ENCODE measurements around the gene UHRF2.
A peak's percentile ranks its signal among the peaks of the same experiment; 100 is the strongest.

DNA sequence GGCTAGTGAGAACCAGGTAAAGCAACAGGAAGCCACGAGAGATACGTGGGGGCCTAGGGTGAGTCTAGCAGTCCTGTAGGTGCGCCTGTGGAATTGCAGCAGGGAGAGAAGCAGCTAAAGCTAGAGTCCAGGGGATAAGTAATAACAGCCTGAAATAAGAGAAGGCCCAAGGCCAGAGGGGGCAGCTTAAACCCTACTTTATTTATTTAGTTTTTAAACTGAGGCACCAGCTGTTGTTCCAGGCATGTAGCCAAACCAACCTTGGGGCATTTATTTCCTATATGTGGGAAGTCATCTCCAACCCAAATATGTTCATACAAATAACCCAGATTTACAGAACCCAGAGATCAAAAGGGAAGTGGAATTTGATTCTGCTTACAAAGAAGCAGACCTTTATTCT lies 139.0 kb downstream of the UHRF2 start:
- TF ChIP-seq, protein P1, sequence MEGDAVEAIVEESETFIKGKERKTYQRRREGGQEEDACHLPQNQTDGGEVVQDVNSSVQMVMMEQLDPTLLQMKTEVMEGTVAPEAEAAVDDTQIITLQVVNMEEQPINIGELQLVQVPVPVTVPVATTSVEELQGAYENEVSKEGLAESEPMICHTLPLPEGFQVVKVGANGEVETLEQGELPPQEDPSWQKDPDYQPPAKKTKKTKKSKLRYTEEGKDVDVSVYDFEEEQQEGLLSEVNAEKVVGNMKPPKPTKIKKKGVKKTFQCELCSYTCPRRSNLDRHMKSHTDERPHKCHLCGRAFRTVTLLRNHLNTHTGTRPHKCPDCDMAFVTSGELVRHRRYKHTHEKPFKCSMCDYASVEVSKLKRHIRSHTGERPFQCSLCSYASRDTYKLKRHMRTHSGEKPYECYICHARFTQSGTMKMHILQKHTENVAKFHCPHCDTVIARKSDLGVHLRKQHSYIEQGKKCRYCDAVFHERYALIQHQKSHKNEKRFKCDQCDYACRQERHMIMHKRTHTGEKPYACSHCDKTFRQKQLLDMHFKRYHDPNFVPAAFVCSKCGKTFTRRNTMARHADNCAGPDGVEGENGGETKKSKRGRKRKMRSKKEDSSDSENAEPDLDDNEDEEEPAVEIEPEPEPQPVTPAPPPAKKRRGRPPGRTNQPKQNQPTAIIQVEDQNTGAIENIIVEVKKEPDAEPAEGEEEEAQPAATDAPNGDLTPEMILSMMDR (IDR thresholded peaks at IDR 0.05): peak; percentile 28; the same call in 1 of the 2 replicates
- TF ChIP-seq, protein P2, sequence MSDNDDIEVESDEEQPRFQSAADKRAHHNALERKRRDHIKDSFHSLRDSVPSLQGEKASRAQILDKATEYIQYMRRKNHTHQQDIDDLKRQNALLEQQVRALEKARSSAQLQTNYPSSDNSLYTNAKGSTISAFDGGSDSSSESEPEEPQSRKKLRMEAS (IDR thresholded peaks at IDR 0.05; ENCODE audit: low read depth): no peak
- TF ChIP-seq POLR2AphosphoS5 (IDR thresholded peaks at IDR 0.05; ENCODE audit: low read depth, low read length): no peak
- no peak for TF ChIP-seq CHD2 (IDR thresholded peaks at IDR 0.05; ENCODE audit: low read length, partially characterized antibody)
- TF ChIP-seq, protein P3, sequence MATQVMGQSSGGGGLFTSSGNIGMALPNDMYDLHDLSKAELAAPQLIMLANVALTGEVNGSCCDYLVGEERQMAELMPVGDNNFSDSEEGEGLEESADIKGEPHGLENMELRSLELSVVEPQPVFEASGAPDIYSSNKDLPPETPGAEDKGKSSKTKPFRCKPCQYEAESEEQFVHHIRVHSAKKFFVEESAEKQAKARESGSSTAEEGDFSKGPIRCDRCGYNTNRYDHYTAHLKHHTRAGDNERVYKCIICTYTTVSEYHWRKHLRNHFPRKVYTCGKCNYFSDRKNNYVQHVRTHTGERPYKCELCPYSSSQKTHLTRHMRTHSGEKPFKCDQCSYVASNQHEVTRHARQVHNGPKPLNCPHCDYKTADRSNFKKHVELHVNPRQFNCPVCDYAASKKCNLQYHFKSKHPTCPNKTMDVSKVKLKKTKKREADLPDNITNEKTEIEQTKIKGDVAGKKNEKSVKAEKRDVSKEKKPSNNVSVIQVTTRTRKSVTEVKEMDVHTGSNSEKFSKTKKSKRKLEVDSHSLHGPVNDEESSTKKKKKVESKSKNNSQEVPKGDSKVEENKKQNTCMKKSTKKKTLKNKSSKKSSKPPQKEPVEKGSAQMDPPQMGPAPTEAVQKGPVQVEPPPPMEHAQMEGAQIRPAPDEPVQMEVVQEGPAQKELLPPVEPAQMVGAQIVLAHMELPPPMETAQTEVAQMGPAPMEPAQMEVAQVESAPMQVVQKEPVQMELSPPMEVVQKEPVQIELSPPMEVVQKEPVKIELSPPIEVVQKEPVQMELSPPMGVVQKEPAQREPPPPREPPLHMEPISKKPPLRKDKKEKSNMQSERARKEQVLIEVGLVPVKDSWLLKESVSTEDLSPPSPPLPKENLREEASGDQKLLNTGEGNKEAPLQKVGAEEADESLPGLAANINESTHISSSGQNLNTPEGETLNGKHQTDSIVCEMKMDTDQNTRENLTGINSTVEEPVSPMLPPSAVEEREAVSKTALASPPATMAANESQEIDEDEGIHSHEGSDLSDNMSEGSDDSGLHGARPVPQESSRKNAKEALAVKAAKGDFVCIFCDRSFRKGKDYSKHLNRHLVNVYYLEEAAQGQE (IDR thresholded peaks at IDR 0.05; ENCODE audit: low read depth, low read length): no peak
- no peak for TF ChIP-seq GABPA (IDR thresholded peaks at IDR 0.05; ENCODE audit: low read depth)
- no peak for TF ChIP-seq TAF1 (IDR thresholded peaks at IDR 0.05; ENCODE audit: borderline replicate concordance, low read depth, low read length)
- TF ChIP-seq, protein P4, sequence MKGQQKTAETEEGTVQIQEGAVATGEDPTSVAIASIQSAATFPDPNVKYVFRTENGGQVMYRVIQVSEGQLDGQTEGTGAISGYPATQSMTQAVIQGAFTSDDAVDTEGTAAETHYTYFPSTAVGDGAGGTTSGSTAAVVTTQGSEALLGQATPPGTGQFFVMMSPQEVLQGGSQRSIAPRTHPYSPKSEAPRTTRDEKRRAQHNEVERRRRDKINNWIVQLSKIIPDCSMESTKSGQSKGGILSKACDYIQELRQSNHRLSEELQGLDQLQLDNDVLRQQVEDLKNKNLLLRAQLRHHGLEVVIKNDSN (IDR thresholded peaks at IDR 0.05; ENCODE audit: borderline replicate concordance, low read depth): no peak
- TF ChIP-seq EP300 (IDR thresholded peaks at IDR 0.05; ENCODE audit: borderline replicate concordance in 1 of 2, low read depth in 1 of 2, low read length in 1 of 2): 0 out of 4 replicates have a peak, but pooled peaks of 1 of the 2 experiments have one; percentile 21
- TF ChIP-seq ELF1 (IDR thresholded peaks at IDR 0.05): no peak
- TF ChIP-seq RAD21 (IDR thresholded peaks at IDR 0.05; ENCODE audit: low read length): no peak
- TF ChIP-seq JUND (IDR thresholded peaks at IDR 0.05): no peak
- TF ChIP-seq, protein P5, sequence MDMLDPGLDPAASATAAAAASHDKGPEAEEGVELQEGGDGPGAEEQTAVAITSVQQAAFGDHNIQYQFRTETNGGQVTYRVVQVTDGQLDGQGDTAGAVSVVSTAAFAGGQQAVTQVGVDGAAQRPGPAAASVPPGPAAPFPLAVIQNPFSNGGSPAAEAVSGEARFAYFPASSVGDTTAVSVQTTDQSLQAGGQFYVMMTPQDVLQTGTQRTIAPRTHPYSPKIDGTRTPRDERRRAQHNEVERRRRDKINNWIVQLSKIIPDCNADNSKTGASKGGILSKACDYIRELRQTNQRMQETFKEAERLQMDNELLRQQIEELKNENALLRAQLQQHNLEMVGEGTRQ (IDR thresholded peaks at IDR 0.05; ENCODE audit: borderline replicate concordance, low read depth, low read length): no peak

Data from SK-N-SH (cell line).